Brain microvascular endothelial cell (primary cell): ENCODE data around the gene CEP192.
A peak's percentile ranks its signal among the peaks of the same experiment; 100 is the strongest.

Source experiments
- DNase-seq: peaks from one replicate; pipeline ENCODE4 v3.0.0-alpha.2; 2020
- H3K27ac ChIP-seq: fragments of 250-450 bp; sonication (Bioruptor Pico); 2 replicates; pipeline ENCODE4 v1.5.1; 2020; ENCODE audit warnings: mild to moderate bottlenecking, moderate library complexity
- H3K27me3 ChIP-seq: fragments of 250-450 bp; sonication (Bioruptor Pico); replicated peaks from 2 replicates; pipeline ENCODE4 v1.5.1; 2020; ENCODE audit warnings: mild to moderate bottlenecking
- H3K36me3 ChIP-seq: fragments of 250-450 bp; sonication (Bioruptor Pico); replicated peaks from 2 replicates; pipeline ENCODE4 v1.5.1; 2020; ENCODE audit warnings: mild to moderate bottlenecking
- H3K4me3 ChIP-seq: 2 replicates; pipeline ENCODE4 v1.5.1; 2011; ENCODE audit warnings: low read depth, mild to moderate bottlenecking, control low read depth, low read length, moderate library complexity
- in situ Hi-C: cut with HindIII; loops from 2 replicates; pipeline ENCODE4 v1.10.0; 2017; ENCODE audit warnings: low sequenced_read_pairs, low pct_ligation_motif_present
- TF ChIP-seq, protein P1 (sequence below): IDR thresholded peaks from 2 replicates; pipeline ENCODE4 v1.5.1; 2011; ENCODE audit warnings: low read depth, mild to moderate bottlenecking, moderate library complexity, low read length, control low read depth, inconsistent platforms; ENCODE audit errors: missing control alignments

Gene CEP192

DNA sequence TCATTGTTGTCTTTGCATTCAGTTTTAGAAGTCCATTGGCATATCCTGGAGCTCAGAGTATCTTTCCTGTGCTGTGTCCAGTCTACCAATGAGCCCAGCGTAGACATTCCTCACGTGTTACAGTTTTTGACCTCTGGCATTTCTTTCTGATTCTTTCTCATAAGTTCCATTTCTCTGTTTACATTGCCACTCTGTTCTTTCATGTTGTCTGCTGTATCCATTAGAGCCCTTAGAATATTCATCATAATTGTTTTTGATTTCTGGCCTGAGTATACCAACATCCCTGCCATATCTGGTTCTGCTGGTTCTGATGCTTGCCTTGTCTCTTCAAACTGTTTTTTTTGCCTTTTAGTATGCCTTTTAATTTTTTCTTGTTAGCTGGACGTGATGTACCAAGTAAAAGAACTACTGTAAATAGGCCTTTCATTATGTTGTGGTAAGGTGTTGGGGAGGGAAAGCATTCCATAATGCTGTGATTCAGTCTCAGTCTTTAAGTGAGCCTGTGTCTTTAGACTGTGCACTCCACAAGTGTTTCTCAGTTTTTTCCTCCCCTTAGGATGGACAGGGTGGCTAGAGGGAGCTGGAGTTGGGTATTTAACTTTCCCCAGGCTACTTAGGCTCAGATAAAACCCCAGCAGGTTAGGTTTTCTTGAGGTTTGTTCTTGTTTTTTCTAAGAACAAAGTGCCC lies 35.6 kb downstream of the CEP192 start:
- in situ Hi-C loops = no loop called here
- no peak overlapping the region for H3K4me3 ChIP-seq
- TF ChIP-seq, protein P1, sequence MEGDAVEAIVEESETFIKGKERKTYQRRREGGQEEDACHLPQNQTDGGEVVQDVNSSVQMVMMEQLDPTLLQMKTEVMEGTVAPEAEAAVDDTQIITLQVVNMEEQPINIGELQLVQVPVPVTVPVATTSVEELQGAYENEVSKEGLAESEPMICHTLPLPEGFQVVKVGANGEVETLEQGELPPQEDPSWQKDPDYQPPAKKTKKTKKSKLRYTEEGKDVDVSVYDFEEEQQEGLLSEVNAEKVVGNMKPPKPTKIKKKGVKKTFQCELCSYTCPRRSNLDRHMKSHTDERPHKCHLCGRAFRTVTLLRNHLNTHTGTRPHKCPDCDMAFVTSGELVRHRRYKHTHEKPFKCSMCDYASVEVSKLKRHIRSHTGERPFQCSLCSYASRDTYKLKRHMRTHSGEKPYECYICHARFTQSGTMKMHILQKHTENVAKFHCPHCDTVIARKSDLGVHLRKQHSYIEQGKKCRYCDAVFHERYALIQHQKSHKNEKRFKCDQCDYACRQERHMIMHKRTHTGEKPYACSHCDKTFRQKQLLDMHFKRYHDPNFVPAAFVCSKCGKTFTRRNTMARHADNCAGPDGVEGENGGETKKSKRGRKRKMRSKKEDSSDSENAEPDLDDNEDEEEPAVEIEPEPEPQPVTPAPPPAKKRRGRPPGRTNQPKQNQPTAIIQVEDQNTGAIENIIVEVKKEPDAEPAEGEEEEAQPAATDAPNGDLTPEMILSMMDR = no peak
- peak; percentile 28 for DNase-seq
- no peaks in the 10 kb centered on the region for H3K27me3 ChIP-seq
- peak overlapping the region; percentile 8 for H3K27ac ChIP-seq
- peaks cover 6% of the 10 kb centered on the region for H3K36me3 ChIP-seq

DNA sequence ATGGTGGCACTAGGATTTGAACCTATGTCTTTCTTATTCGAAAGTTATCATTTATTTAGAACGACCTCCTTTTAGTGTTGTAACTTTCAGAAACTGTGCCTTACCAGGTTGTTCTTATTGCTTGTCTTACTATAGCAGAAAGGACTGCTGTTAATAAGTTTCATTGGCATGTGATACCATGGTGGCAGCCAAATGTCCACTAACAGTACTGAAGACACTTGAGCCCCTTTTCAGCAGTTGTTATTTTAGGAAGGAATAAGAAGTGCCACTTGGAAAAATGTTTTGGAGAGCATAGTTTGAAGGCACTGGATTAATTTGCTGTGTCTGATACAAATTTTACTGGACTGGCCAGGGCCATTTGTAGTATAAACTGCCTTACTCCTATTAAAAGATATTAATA lies 37.7 kb downstream of the CEP192 start:
- no peak for DNase-seq
- in situ Hi-C loops = no loop called here
- no peak overlapping the region for H3K27ac ChIP-seq
- H3K27me3 ChIP-seq = no peaks in the 10 kb centered on the region
- peaks cover 8% of the 10 kb centered on the region for H3K36me3 ChIP-seq
- no peak overlapping the region for H3K4me3 ChIP-seq
- TF ChIP-seq, protein P1 = no peak

DNA sequence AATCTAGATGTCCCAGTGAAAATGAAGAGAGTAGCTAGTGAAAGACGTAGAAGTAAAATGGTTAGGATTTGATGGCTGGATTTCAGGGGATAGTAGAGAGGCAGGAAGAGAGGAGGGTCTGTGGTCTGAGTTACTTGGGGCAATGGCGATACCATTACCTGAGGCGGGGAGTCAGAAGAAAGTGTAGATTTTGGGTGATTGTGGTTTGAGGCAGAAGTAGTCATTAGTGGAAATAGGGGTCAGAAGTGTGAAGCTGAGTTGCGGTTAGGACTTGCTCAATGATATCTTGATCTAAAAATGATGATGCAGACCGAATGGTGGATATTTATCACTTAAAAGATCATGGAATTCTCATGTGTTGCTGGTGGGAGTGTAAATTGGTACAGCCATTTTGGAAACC lies 41.0 kb downstream of the CEP192 start:
- TF ChIP-seq, protein P1 = no peak
- Histone ChIP-seq H3K27ac (no peak overlapping the region), H3K27me3 (no peaks in the 10 kb centered on the region), H3K4me3 (no peak overlapping the region), H3K36me3 (peaks cover 8% of the 10 kb centered on the region)
- in situ Hi-C loops = no loop called here
- no peak for DNase-seq

DNA sequence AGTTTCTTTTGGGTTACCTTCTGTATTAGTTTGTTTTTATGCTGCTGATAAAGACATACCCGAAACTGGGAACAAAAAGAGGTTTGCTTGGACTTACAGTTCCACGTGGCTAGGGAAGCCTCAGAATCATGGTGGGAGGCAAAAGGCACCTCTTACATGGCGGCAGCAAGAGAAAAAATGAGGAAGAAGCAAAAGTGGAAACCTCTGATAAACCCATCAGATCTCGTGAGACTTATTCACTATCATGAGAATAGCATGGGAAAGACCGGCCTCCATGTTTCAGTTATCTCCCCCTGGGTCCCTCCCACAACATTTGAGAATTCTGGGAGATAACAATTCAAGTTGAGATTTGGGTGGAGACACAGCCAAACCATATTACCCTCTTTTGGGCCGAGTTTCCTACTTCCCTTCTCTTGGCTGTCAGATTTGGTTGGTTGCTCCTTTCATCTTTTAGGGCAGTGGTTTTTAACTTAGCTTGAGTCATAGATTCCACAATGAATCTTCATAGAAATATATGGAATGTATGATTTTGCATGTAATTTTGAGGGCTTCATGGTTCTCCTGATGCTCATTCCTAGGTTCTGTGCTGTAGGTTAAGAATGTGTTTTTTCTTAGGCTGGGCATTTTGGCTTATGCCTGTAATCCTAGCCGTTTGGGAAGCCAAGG lies 44.2 kb downstream of the CEP192 start:
- H3K4me3 ChIP-seq = no peak overlapping the region
- DNase-seq = no peak
- in situ Hi-C loops = no loop called here
- H3K27me3 ChIP-seq = no peaks in the 10 kb centered on the region
- H3K27ac ChIP-seq = no peak overlapping the region
- TF ChIP-seq, protein P1 = no peak
- peaks cover 7% of the 10 kb centered on the region for H3K36me3 ChIP-seq

DNA sequence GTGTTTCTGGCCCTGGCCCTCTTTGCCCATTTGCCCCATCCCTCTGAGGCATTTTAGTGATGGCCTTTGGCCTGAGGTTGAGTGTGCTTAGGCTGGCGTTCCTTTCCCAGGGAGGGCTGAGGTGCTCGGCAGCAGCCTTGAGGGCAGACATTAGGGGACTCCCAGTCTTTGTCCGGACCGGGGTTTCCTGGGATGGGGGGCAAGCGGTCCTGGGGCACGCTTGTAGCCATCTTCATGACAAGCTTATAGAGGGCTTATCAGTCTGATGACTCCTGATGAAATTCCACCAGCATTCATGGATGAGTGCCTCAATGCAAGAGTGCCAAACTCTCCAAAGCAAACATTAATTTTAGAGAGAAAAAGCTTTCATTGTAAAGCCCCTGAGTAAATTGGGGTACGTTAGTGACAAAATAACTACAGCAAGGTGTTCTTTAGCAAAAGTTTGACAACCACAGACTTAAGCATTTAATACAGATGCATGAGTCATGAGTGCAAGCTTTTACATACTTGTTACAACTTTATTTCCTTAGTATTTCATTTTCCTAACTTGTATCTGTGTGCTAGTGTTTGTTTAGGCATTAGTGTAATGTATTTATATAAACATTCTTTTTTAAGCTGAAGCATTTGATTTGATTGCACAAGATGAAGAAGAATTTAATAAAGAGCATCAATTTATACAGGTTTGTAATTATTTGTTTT lies 45.6 kb downstream of the CEP192 start:
- H3K36me3 ChIP-seq = peaks cover 2% of the 10 kb centered on the region
- no peak for DNase-seq
- in situ Hi-C loops = no loop called here
- TF ChIP-seq, protein P1 = no peak
- no peaks in the 10 kb centered on the region for H3K27me3 ChIP-seq
- no peak overlapping the region for H3K27ac ChIP-seq
- no peak overlapping the region for H3K4me3 ChIP-seq
